Measurements from ENCODE around the gene IBTK.
"Not testable (repeated sequence)": the region's sequence is repeated elsewhere in the genome, so short reads cannot be mapped to it uniquely, and the experiment has no call there.

DNA sequence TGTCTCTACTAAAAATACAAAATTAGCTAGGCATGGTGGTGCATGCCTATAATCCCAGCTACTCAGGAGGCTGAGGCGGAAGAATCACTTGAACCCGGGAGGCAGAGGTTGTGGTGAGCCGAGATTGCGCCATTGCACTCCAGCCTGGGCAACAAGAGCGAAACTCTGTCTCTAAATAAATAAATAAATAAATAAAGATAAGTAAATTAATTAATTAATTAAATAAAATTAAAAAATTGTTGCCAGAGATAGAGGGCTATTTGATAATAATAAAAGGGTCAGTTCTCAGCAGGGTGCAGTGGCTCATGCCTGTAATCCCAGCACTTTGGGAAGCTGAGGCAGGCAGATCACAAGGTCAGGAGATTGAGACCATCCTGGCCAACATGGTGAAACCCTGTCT, 7.2 kb upstream of the IBTK start:
- TF ChIP-seq, protein P1, sequence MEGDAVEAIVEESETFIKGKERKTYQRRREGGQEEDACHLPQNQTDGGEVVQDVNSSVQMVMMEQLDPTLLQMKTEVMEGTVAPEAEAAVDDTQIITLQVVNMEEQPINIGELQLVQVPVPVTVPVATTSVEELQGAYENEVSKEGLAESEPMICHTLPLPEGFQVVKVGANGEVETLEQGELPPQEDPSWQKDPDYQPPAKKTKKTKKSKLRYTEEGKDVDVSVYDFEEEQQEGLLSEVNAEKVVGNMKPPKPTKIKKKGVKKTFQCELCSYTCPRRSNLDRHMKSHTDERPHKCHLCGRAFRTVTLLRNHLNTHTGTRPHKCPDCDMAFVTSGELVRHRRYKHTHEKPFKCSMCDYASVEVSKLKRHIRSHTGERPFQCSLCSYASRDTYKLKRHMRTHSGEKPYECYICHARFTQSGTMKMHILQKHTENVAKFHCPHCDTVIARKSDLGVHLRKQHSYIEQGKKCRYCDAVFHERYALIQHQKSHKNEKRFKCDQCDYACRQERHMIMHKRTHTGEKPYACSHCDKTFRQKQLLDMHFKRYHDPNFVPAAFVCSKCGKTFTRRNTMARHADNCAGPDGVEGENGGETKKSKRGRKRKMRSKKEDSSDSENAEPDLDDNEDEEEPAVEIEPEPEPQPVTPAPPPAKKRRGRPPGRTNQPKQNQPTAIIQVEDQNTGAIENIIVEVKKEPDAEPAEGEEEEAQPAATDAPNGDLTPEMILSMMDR (optimal IDR thresholded peaks at IDR 0.05 in 1 of 3, IDR thresholded peaks at IDR 0.05 in 1 of 3, conservative IDR thresholded peaks at IDR 0.05 in 1 of 3; ENCODE audit: extremely low read depth in 1 of 3, insufficient read depth in 2 of 3, low read length in 3 of 3): not testable (repeated sequence)
- TF ChIP-seq EZH2 (IDR thresholded peaks at IDR 0.05; ENCODE audit: low read length): not testable (repeated sequence)
